ENCODE measurements around the gene CMAS. TPM values are rescaled to one million over a fixed set of nuclear protein-coding genes. Genes with fewer than 3 reads are reported as not detected.

Gene CMAS
- 33.4 and 36.0 TPM in 2 replicates for total RNA-seq

GRCh38 chr12:22046090-22046967 is at the start of gene CMAS:
TSS of gene CMAS (plus strand) at chr12:22046218. CDS start at chr12:22046304, 86 bp downstream.

Other genes with a start within 250 kb of the CMAS start
- gene ABCC9, start 104.8 kb upstream of the CMAS start, total RNA-seq, result 0.05 and 0.07 TPM in 2 replicates

Data from mammary microvascular endothelial cell (primary cell).